ENCODE results near the gene GRAMD4. TPM values are rescaled to one million over a fixed set of nuclear protein-coding genes. Genes with fewer than 3 reads are reported as not detected.

GRAMD4 gene
- total and polyA plus RNA-seq, 10 of the 15 experiments (the other 5 are each of a cell fraction or from before 2014, with no cell fraction given) = 0.21 to 45.5 (median 10.6) TPM

DNA sequence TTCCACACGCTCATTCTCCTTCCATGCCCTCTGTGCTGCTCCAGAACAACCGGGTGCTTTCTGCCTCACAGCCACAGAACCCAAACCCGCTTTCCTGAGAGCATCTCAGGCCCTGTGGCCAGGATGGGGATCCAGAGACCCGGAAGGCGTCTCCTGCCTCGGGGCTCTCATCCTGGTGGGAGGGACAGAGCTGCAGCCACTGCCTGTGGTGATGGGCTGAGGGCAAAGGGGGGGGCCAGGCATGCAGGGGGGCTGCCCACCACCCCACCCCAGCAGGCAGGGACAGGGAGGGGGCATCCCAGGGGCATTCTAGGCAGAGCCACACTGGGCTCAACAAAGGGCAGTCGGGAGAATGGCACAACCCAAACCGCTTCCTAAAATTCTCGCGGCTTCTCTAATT lies 76.4 kb downstream of the GRAMD4 start (continued):
- TF ChIP-seq RELA (IDR thresholded peaks at IDR 0.05; ENCODE audit: borderline replicate concordance, partially characterized antibody) = no peak

GRCh38 chr22:46697811-46698515 lies 77.8 kb downstream of the GRAMD4 start:
- no peak overlapping the region for H3K9ac ChIP-seq (ENCODE audit: control insufficient read depth, insufficient read depth, low read length)
- no peak for ATAC-seq
- TF ChIP-seq ESRRA (IDR thresholded peaks at IDR 0.05; ENCODE audit: low read length) (no peak), BRCA1 (IDR thresholded peaks at IDR 0.05; ENCODE audit: low read depth, low read length) (no peak), CHD2 (IDR thresholded peaks at IDR 0.05; ENCODE audit: borderline replicate concordance, low read depth, low read length) (no peak), SUZ12 (IDR thresholded peaks at IDR 0.05; ENCODE audit: unreplicated experiment) (no peak), GATAD2B (conservative IDR thresholded peaks at IDR 0.05; ENCODE audit: low read depth) (no peak), NFIC (IDR thresholded peaks at IDR 0.05; ENCODE audit: low read depth, low read length) (no peak), NRF1 (conservative IDR thresholded peaks at IDR 0.05; ENCODE audit: low read depth, low read length) (no peak), SPI1 (IDR thresholded peaks at IDR 0.05; ENCODE audit: borderline replicate concordance, insufficient read depth, low read depth, low read length) (no peak), NFXL1 (IDR thresholded peaks at IDR 0.05; ENCODE audit: borderline replicate concordance) (no peak), KAT2A (conservative IDR thresholded peaks at IDR 0.05; ENCODE audit: control insufficient read depth, low read depth, low read length) (no peak), IKZF2 (IDR thresholded peaks at IDR 0.05) (no peak)
- TF ChIP-seq, protein P1, sequence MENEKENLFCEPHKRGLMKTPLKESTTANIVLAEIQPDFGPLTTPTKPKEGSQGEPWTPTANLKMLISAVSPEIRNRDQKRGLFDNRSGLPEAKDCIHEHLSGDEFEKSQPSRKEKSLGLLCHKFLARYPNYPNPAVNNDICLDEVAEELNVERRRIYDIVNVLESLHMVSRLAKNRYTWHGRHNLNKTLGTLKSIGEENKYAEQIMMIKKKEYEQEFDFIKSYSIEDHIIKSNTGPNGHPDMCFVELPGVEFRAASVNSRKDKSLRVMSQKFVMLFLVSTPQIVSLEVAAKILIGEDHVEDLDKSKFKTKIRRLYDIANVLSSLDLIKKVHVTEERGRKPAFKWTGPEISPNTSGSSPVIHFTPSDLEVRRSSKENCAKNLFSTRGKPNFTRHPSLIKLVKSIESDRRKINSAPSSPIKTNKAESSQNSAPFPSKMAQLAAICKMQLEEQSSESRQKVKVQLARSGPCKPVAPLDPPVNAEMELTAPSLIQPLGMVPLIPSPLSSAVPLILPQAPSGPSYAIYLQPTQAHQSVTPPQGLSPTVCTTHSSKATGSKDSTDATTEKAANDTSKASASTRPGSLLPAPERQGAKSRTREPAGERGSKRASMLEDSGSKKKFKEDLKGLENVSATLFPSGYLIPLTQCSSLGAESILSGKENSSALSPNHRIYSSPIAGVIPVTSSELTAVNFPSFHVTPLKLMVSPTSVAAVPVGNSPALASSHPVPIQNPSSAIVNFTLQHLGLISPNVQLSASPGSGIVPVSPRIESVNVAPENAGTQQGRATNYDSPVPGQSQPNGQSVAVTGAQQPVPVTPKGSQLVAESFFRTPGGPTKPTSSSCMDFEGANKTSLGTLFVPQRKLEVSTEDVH (IDR thresholded peaks at IDR 0.05; ENCODE audit: low read depth, partially characterized antibody) = no peak
- TF ChIP-seq, protein P2, sequence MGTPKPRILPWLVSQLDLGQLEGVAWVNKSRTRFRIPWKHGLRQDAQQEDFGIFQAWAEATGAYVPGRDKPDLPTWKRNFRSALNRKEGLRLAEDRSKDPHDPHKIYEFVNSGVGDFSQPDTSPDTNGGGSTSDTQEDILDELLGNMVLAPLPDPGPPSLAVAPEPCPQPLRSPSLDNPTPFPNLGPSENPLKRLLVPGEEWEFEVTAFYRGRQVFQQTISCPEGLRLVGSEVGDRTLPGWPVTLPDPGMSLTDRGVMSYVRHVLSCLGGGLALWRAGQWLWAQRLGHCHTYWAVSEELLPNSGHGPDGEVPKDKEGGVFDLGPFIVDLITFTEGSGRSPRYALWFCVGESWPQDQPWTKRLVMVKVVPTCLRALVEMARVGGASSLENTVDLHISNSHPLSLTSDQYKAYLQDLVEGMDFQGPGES (IDR thresholded peaks at IDR 0.05) = no peak
- peaks cover 15 to 33% of the 10 kb centered on the region in 2 experiments; a peak in 3 of 4 replicates for H3K36me3 ChIP-seq (ENCODE audit: control insufficient read depth in 2 of 2, insufficient read depth in 2 of 2, low read length in 1 of 2)
- SMC1A ChIA-PET (ENCODE audit: uncharacterized antibody, unreplicated experiment) = interaction anchor here (0.9 kb wide), 1 partner anchor 105 kb away, joined by 3 read pairs; no protein-coding TSS in a partner anchor
- no peak for FAIRE-seq
- no peaks in the 10 kb centered on the region for H3K79me2 ChIP-seq (ENCODE audit: control insufficient read depth, insufficient read depth, low read length)
- H3K4me2 ChIP-seq (ENCODE audit: control insufficient read depth, insufficient read depth) = no peak overlapping the region
- DNase-seq (ENCODE audit: low read depth, low spot score) = no peak
- CTCF ChIA-PET = interaction anchor here (0.8 kb wide), 1 partner anchor 134 kb away, joined by 3 read pairs; no protein-coding TSS in a partner anchor
- BruUV-seq (replicated peaks) = no TSS peak
- H3K27me3 ChIP-seq (replicated peaks in 1 of 2; ENCODE audit: control insufficient read depth in 2 of 2, insufficient read depth in 2 of 2, low read length in 1 of 2) = no peaks in the 10 kb centered on the region
- no peaks in the 10 kb centered on the region for H3K4me1 ChIP-seq (ENCODE audit: control insufficient read depth, insufficient read depth, low read length)
- WGBS (ENCODE audit: insufficient coverage, insufficient replicate concordance, low lambda C conversion rate, missing lambda C conversion rate) = 99% methylated on average over 24 of the region's 24 CpGs
- RAD21 ChIA-PET (ENCODE audit: unreplicated experiment) = no interaction called here
- H3K4me3 ChIP-seq = no peak overlapping the region
- H3K9me3 ChIP-seq (replicated peaks; ENCODE audit: control insufficient read depth, insufficient read depth, low read length) = no peaks in the 10 kb centered on the region
- in situ Hi-C loops (cut with MboI) (no loop called here), intact Hi-C loops (cut with micrococcal nuclease; ENCODE audit: unreplicated experiment) (no loop called here)
- POLR2A ChIA-PET = no interaction called here
- H3K27ac ChIP-seq (ENCODE audit: control insufficient read depth, insufficient read depth) = no peak overlapping the region
- H2AFZ ChIP-seq (ENCODE audit: control insufficient read depth, low read depth, low read length) = no peak overlapping the region
- H4K20me1 ChIP-seq (ENCODE audit: control insufficient read depth, insufficient read depth) = no peaks in the 10 kb centered on the region
